HG02610 (cell line): ENCODE data around the gene CEND1.

Experiments
- ATAC-seq: cut with Tn5 transposase; IDR thresholded peaks from one replicate; pipeline ENCODE4 v1.9.1; 2021; ENCODE audit warnings: mild to moderate bottlenecking, moderate library complexity; ENCODE audit not compliant: unreplicated experiment

CEND1 gene

DNA sequence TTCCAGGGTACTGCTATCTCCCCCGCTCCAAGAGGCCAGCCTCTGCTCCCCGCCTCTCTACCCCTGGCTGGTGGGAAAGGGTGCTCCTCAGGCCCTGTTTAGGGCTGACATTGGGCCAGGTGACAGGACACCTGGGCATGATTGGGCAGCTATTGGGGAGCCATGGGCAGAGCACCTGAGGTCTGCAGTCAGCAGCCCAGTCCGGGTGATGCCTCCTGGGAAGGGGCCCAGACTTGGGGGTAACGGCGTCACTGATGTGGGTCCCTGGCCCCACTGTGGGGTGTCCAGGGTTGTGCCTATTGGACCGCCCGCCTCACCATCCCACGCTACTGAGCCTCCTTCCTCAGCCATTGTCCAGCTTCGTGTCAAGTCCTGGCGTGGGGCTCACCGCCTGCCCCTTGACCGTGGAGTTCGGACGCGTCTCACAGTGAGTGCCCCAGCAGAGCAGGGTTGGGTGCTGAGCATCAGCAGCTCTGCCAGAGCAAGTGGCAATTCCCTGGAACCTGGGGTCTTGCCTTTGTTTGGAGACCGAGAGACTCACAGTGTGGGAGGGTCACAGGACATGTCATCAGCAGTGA, 9.8 kb downstream of the CEND1 start:
- ATAC-seq: no peak

DNA sequence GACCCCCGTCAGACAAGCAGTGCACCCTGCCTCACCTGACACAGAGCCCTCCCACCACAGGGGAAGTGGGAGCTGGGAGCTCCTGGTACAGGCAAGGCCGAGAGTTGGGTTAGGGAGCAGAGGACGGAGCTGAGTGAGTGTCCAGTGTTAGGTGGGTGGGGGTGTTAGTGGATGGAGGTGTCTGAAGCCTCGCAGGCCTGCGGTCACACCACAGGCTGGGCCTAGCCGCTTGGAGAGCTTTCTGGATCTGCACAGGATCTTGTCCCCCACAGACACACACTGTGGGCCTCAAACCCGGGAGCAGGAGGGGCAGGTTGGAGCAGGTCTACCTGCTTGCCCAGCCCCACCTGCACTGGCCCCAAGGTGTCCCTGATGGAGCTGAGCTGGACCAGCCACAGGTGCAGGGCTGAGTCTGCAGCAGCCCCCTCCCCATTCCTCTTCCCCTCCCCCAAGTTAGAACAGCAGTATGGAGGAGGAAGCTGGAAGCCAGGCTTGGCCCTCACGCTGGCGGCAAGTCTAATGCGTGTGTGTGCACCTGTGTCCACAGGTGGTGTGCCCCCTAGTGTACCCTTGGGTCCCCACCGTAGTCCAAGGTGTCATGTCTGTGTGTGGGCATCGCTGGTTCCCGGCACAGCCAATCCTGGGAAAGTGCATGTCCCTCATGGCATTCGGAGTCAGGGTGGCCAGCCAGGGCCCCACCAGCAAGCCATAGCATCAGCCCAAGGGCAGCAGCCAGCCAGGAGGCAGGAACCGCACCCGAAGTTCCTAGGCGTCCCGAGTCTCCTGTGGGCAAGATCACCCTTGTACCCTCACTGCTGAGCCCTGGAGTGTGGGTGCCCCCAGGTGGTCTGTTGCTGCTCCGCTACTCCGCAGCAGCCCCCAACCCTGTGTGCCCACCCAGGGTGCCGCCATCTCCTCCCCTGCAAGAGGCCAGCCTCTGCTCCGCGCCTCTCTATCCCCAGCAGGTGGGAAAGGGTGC, 10.6 kb downstream of the CEND1 start:
- no peak for ATAC-seq

DNA sequence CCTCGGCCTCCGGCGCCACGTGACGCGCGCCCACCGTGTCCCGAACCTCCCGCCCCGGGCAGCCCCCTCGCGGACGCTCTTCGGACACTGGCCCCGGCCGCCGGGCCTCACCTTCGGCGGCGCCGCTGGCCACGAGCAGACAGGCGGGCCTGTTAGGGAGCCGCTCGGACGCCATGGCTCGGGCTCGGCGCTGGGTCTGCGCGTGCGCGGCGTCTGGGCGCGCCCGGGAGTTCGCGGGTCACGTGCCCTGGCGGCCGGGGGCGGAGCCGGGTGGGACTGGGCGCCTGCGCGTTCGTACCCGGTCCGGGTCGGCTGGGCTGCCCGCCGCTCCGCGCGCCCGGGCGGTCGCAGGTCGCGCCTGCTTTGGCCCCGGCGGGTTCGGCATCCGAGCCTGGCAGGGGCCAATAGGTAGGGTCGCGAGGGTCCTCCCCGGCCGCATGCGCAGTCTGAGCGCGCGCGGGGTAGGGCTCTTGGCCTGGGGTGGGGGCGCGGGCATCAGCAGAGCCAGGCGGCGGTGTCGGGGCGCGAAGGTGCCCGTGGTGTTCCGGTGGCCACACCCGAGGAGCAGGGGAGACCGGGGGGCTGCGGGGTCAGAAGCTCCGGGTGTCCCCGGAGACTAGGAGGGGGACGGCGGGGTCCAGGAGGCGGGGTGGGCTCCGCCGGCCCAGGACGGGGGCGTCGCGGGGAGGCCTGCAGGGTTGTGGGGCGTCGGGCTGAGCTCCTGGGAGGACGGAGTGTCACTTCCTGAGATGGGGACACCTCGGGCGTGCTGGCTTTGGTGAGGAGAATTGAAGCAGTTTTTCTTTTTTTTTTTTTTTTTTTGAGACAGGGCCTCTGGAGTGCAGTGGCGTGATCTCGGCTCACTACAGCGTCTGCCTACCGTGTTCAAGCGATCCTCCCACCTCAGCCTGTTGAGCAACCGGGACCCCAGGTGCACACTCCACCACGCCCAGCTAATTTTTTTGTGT, 12.3 kb downstream of the CEND1 start, which contains the start of gene GATD1:
TSS of gene GATD1 (minus strand) at position 200 of the 968 bp plus-strand sequence. CDS start at position 175, 25 bp downstream.
- peak; percentile 67 for ATAC-seq

DNA sequence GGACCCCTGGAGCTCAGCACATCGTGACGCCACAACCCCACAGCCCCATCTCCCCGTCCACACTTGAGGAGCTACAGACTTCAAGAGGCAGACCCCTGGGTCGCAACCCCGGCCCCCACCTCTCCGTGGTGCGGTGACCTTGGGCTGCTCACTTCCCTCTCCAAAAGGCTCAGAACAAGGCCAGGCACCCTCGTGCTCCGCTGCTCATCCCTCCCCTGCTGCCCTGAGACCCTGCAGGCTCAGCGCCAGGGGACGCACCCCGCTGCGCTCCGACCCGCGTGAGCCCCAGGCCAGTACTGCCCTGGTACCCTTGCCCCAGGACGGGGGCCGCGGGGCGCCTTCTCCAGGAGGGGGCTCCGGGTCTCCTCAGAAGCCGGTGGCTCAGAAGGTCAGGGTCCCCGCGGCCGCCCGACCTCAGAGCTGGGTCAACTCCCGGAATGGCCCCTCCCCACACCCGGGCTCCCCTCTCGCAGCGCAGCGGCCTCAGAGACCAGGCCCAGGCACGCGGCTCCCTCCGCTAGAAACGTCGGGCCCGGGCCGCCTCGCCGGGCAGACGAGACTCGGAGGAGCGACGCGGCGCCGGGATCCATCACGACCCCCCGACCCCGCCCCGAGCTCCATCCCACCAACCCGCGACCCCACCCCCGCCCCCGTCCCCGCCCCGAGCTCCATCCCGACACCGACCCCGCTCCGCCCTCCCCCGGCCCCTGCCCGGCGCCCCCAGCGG, 13.2 kb downstream of the CEND1 start:
- ATAC-seq: peak; percentile 18

DNA sequence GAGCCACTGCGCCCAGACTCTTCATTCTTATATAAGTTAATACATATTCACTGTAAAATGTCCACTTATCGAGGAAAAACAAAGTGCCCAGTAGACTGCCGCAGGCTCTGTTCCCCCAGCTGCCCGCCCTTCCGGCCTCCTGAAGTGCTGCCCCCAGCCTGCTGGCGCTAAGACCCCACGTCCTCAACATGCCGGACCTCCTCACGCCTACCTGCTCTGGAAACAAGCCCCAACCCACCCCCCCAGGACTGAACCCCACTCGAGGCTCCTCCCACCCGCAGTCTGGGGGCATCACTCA, 13.7 kb downstream of the CEND1 start:
- ATAC-seq: no peak

DNA sequence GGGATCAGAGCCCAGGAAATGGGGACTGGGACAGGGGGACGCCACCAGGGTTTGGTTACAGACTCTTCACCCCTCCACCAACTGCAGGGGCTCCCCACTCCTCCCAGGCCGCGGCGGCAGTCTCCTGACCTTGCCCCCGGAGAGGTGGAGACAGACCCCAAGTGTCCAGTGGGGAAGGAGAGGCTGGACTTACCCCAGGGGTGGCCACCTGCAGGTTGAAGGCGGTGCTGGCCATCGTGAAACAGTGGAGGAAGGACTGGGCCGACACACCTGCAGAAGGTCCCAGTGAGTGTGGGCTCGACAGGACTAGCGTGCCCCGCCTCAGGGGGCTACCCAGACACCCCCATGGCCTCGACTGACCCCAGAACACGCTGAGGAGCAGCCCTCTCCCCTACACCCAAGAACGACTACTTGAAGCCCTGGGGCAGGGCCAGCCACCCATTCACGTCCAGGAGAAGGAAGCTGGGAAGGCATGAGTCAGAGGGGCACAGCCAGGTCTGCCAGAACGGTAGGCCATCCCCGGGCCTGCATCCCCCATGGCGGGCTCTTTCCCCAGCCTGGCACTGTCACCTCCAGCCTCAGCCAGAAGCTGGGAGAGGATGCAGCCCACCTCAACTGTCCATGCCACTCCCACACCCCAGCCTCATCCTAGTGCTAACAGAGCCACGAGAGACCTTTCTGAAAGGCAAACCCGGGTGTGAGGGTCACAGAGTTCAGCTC, 14.9 kb downstream of the CEND1 start:
- no peak for ATAC-seq

DNA sequence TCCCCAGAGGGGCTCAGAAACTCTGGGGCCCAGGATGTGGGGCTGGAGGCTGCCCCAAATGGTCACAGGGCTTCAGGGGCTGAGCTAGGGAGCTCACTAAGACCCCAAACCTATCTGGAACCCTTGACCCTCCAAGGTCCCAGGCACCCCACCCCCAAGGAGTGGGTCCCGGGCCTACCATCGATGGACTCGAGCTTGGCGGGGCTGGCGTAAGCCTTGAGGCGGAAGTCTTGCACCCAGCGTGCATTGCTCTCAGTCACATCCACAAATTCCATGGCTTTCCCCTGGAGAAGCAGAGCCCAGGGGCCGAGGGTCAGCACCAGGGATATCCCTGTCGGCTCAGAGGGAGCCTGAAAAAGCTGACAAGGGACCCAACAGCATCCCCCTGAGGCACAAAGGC, 16.1 kb downstream of the CEND1 start:
- ATAC-seq: no peak

DNA sequence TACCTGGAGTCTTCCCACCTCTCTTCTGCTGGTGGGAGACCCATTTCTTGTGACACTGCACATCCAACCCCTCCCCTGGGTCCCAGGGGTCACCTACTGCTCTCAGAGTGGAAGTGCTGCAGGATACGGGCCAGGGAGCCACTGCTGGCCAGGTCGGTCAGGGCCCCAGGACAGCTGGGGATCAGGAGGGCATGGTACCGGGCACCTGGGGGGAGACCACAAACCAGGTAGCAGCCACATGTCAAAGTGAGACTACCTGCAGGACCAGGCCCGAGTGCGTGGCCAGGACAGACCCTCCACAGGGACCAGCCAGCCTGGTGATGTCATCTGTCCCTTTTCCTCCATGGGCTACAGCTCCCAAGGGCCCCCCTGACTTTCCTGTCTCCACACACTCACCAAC, 16.5 kb downstream of the CEND1 start:
- ATAC-seq: no peak

DNA sequence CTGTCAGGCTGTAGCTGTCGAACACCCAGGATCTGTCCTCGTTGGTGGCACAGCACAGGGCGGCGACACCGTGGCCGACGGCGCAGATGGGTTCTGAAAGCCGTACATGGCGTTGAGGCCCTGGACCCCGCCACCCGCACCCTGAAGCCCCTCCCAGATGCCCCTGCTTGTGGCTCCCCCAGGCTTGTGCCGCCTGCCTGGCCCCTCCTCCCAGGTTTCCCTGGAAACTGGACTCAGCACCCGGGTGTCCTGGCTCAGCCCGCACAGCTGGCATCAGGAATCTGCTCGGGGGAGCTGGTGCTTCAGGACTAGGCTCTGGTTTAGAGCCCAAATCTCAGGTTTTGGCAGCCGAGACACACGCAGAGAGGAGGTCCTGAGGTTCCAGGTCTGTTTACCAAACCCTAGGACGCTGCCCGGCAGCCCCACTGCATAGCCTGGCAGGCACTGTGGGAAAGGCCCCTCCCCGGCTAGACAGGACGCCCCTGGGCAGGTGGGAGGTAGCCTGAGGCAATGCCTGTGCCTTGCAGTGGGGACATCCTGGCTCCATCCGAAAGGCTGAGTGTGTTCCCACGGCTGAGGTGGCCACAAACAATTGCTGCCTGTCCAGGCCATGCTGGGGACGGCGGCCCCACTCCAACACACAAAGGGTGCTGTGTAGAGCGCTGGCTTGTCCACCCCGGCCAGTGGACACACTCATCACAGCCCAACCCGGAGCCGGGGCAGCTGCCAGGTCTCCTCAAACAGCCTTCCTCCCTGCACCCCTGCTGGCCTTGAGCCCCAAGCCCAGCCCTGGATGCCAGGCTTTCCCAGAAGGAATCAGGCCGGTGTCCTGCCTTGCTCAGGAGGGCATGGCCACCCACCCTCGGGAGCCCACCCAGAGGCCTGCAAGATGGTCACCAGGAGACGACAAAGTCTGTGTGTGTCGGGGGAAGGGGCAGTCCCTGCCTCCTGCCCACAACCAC, 17.2 kb downstream of the CEND1 start:
- no peak for ATAC-seq

DNA sequence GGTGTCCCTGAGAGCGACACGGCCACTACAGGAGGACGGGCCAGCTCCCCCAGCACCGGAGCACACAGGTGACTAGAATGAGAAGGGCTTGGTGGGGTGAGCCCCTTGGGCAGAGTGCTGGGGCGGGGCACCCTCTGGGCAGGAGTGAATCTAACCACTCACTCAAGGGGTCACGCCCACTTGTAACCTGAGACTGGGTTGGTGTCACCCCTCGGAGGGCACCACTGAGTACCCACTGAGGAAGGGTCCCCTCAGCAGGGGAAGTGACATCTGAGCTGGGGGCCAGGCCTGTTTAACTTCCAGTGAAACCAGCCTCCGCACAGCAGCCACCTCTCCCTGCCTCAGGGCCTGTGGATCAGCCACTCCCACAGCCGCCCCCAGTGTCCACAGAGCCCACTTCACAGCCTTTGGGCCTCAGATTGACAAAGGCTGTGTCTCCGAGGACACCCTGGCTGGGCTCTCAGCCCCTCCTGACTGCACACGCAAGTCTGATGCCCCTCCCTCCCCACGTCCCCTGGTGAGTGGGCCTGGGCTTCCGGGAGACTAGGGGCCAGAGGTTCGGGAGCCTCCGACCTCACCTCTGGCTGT, 18.2 kb downstream of the CEND1 start:
- no peak for ATAC-seq

DNA sequence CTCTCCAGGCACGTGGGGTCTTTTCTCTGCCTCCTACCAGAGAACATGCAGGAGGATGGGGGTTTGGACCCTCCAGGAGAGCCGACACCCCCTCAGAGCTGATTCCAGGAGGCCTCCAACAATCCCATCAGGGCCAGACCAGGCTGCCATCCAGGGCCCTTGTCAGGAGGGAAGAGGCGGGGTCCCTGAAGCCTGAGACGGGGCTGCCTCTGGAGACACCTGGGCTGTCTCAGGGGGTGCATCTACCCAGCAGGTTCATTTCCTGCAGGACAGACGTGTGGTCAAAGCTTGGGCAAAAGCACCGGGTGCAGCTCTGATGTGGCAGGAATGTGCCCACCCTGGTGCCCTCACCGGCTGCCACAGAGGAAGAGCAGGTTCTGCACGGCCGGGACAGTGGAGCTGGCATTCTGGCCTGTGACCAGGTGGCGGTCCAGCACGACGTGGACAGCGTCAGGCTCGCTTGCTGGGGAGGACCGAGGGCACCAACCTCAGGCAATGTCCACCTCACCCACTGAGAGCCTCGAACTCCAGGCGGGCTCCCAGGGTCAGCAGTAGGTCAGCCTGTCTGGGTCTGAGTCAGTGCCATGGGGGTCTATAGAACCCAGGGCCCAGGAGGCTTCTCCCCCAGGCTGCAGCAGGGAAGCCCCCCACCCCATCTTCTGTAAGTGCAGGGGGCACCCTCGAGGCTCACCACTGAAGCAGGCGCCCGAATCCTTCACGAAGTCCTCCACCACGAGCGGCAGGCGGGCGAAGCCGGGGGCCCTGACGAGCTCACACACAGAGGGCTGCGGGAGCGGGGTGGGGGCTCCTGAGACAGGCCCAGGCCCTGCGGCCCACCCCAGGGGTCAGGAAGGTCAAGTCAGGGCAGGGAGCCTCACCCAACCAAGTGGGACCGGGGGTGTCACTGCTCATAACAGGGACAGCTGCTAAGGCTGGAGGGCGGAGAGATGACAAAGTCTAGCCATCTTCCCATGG, 19.0 kb downstream of the CEND1 start:
- no peak for ATAC-seq

DNA sequence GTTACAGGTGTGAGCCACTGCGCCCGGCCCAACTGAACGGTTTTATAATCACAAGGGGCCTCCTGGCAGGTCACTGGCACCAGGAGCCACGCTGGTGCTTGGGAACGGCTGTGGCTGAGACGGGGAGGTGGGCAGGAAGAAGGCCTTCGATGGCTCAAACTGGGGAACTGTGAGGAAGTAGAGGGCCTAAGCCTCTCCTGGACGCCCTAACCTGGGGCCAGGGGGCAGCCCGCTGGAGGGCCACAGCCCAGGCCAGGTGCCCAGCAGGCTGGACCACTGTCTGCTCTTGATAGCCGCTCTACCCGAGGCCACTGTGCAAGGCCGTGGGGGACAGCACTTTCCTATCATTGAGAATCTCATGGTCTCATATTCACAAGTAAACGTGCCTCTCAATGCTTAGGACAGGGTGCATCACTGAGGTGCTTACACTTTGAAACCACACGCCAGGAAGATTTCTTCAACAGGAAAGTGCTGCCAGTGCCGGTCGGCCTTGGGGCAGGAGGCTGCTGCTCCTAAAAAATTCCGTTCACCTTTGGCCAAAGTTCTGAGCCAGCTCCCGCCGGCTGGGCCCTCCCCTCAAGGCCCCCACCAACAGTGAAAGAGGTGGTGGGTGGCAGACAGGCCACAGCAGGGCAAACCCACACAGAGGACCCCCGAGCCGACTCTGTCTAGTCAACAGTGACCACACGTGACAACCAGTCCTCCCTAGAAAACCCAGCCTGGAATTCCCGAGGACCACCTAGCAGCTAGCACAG, 19.8 kb downstream of the CEND1 start:
- no peak for ATAC-seq

DNA sequence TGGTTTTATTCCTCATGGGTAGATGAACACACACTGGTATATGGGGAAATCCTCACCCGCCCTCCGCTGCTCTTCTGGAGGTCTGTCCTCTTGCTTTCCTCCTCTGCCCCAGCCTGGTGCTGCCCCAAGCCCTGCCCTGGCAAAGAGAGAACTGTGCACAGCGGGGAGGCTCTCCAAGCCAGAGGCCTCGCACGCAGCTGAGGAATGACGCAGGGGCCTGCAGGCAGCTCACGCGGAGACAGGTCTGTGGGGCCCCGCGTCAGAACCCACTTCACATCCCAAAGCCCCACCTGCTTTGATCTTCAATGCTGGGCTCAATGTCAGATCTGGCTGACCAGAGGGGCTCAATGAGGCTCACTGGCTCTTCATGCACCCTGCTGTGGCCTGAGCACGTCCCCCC, 22.7 kb downstream of the CEND1 start:
- ATAC-seq: no peak

DNA sequence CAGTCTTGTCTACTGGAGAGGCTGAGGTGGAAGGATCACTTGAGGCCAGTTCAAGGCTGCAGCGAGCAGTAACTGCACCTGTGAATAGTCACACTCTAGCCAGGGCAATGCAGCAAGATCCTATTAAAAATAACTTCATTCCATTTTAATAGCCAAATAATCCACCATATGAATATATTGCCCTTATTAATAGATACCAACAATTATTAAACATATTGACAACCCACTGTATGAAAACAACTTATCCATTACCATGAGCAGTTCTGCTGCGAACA, 23.0 kb downstream of the CEND1 start:
- ATAC-seq: no peak

DNA sequence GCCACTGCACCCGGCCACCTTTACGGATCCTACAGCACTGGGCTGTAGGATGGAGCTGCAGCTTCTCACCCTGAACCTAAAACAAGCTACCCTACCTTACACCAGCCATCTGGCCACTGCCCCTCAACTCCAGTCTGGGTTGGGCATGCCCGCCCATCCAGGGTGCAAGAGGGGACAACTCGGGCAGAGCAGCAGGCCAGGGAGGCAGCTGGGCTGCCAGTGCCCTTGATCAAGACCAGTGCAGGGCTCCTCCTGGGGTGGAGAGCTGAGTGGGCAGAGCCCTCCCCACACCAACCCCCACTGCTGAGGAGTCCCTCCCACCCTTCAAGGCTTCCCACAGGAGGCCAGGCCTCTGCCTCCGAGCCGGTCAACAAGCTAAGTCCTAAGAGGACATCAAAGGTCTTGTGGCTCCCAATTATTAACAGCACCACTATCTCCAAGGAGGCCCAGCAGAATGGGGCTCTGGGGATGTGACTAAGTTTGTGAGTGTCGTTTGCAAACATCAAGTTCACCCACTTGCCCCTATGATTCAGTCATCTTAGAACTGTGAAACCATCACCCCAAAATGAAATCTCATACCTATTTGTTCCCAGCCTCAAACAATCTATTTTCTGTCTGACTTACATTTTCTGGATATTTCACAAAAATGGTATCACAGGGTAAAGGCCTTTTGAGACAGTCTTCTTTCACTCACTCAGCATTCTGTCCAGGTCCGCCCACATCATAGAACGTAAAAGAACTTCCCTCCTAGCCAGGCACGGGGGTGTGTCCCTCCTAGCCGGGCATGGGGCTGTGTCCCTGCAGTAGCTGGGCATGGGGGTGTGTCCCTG, 23.6 kb downstream of the CEND1 start:
- ATAC-seq: no peak

DNA sequence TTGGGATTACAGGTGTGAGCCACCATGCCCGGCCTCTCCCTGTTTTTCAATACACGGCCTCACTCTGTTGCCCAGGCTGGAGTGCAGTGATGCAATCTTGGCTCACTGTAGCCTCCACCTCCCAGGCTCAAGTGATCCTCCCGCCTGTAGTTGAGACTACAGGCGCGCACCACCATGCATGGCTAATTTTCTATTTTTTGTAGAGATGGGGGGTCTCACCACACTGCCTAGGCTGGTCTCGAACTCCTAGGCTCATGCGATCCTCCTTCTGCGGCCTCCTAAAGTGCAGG, 24.1 kb downstream of the CEND1 start:
- no peak for ATAC-seq
